ENCODE results near the gene PHACTR3.

GRCh38 chr20:59748619-59749191, 144.4 kb downstream of the PHACTR3 start:
- TF ChIP-seq, protein P1, sequence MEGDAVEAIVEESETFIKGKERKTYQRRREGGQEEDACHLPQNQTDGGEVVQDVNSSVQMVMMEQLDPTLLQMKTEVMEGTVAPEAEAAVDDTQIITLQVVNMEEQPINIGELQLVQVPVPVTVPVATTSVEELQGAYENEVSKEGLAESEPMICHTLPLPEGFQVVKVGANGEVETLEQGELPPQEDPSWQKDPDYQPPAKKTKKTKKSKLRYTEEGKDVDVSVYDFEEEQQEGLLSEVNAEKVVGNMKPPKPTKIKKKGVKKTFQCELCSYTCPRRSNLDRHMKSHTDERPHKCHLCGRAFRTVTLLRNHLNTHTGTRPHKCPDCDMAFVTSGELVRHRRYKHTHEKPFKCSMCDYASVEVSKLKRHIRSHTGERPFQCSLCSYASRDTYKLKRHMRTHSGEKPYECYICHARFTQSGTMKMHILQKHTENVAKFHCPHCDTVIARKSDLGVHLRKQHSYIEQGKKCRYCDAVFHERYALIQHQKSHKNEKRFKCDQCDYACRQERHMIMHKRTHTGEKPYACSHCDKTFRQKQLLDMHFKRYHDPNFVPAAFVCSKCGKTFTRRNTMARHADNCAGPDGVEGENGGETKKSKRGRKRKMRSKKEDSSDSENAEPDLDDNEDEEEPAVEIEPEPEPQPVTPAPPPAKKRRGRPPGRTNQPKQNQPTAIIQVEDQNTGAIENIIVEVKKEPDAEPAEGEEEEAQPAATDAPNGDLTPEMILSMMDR (IDR thresholded peaks at IDR 0.05 in 2 of 3, conservative IDR thresholded peaks at IDR 0.05 in 1 of 3; ENCODE audit: borderline replicate concordance in 1 of 3, insufficient read depth in 1 of 3, low read depth in 2 of 3, low read length in 2 of 3), result no peak
- TF ChIP-seq, protein P2, sequence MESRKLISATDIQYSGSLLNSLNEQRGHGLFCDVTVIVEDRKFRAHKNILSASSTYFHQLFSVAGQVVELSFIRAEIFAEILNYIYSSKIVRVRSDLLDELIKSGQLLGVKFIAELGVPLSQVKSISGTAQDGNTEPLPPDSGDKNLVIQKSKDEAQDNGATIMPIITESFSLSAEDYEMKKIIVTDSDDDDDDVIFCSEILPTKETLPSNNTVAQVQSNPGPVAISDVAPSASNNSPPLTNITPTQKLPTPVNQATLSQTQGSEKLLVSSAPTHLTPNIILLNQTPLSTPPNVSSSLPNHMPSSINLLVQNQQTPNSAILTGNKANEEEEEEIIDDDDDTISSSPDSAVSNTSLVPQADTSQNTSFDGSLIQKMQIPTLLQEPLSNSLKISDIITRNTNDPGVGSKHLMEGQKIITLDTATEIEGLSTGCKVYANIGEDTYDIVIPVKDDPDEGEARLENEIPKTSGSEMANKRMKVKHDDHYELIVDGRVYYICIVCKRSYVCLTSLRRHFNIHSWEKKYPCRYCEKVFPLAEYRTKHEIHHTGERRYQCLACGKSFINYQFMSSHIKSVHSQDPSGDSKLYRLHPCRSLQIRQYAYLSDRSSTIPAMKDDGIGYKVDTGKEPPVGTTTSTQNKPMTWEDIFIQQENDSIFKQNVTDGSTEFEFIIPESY (IDR thresholded peaks at IDR 0.05; ENCODE audit: extremely low read depth, insufficient replicate concordance, low read length), result no peak

Data from HCT116 (cell line).